ENCODE data around the gene LPAR2. TPM values are rescaled to one million over a fixed set of nuclear protein-coding genes. Genes with fewer than 3 reads are reported as not detected.
"Not testable (repeated sequence)": the region's sequence is repeated elsewhere in the genome, so short reads cannot be mapped to it uniquely, and the experiment has no call there.

LPAR2 gene
- total RNA-seq = 10 to 100 TPM; 23.7 to 28.4 TPM

DNA sequence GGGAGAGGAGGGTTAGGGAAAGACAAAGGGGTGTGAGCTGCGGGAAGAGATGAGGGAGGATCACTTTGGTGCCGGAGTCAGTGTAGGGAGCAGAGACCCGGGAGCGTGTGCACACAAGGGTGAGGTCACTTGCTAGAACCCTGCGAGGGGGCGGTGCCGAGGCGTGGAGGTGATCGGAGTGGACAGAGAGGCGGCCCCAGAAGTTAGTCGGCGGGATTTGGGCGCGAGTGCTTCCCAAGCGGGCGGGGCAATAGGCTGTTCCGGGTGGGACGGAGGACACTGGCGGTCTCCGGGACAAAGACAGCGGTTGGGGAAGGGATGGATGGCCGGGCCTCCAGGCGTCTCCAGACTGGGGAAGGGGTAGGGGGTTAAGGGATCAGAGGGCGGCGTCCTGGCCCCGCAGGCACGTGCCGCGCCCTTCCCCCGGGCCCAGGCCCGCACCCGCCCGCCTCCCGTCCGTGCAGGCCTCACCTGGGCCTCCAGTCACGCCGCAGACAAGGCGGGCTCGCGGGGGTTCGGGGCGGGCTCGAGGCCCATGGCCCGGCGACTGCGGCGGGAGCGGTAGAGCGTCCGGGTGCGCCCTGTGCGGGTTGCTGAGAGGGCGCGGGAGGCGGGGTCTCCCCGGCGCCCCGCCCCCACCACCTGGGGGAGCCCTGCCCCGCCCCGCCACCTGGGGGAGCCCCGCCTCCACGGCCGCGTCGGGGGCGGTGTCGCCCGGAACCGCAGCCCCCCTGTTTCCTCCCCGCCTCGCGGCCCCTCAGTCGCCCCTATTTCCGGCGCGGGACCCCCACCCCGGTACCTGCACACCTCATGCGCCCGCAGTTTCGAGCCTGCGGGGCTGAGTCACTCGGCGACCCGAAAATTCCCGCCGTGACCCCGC lies at the start of gene LPAR2:
TSS of gene LPAR2 (minus strand) at position 600 of the 880 bp plus-strand sequence. CDS start 945 bp downstream, outside the sequence.
- peaks cover 23% of the 10 kb centered on the region for H3K4me1 Mint-ChIP-seq
- H3K36me3 Mint-ChIP-seq = peaks cover 28% of the 10 kb centered on the region
- no peaks in the 10 kb centered on the region for H3K9me3 Mint-ChIP-seq
- H3K27ac Mint-ChIP-seq = peak within 1 kb of the TSS; percentile 97
- peak; percentile 80 for DNase-seq
- H3K4me3 Mint-ChIP-seq = peak within 1 kb of the TSS; percentile 91
- no peaks in the 10 kb centered on the region for H3K27me3 Mint-ChIP-seq

DNA sequence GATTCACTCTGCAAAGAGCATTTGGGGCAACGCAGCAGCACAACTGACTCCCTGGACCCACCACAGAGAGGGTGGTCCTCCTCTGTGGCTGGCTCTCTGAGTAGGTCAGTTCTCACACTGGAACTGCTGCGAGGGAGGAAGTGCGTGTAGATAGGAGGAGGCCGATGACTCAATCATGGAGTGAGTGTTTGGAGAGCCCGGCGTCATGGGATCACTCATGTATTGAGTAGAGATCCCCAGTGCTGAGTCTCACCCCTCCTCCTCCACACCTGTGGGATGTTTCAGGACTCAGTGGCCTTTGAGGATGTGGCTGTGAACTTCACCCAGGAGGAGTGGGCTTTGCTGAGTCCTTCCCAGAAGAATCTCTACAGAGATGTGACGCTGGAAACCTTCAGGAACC lies 49.6 kb upstream of the LPAR2 start:
- no peaks in the 10 kb centered on the region for H3K27me3 Mint-ChIP-seq
- H3K4me3 Mint-ChIP-seq = no peak overlapping the region
- H3K9me3 Mint-ChIP-seq = peaks cover 52% of the 10 kb centered on the region
- H3K36me3 Mint-ChIP-seq = peaks cover 97% of the 10 kb centered on the region
- no peak for DNase-seq
- H3K4me1 Mint-ChIP-seq = peaks cover 10% of the 10 kb centered on the region
- H3K27ac Mint-ChIP-seq = peak overlapping the region; percentile 39

DNA sequence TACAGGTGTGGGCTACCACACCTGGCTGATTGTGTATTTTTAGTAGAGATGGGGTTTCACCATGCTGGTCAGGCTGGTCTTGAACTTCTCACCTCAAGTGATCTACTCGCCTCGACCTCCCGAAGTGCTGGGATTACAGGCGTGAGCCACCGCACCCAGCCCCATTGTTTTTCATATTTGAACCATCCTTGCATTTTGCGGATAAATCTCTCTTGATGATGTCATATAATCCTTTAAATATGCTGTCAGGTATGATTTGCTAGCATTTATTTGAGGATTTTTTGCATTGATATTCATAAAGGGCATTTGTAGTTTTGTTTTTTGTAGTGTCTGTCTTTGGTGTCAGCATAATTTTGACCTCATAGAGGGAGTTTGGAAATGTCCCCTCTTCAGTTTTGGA lies 46.3 kb upstream of the LPAR2 start:
- Mint-ChIP-seq H3K27me3 (no peaks in the 10 kb centered on the region), H3K36me3 (peaks cover 96% of the 10 kb centered on the region), H3K9me3 (peaks cover 47% of the 10 kb centered on the region), H3K4me1 (peaks cover 19% of the 10 kb centered on the region), H3K27ac (peak overlapping the region; percentile 62), H3K4me3 (no peak overlapping the region)
- DNase-seq = no peak

DNA sequence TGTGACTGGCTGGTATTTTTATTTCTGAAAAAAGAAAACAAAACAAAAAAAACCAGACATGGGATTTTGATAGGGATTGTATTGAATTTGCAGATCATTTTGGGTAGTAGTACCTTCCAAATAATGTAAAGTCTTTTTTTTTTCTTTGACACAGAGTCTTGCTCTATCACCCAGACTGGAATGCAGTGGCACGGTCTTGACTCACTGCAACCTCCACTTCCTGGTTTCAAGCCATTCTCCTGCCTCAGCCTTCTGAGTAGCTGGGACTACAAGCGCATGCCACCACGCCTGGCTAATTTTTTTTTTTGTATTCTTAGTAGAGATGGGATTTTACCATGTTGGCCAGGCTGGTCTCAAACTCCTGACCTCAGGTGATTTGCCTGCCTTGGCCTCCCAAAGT lies 44.8 kb upstream of the LPAR2 start:
- H3K27me3 Mint-ChIP-seq = no peaks in the 10 kb centered on the region
- DNase-seq = no peak
- peaks cover 84% of the 10 kb centered on the region for H3K36me3 Mint-ChIP-seq
- peaks cover 39% of the 10 kb centered on the region for H3K9me3 Mint-ChIP-seq
- H3K27ac Mint-ChIP-seq = peak overlapping the region; percentile 54
- H3K4me1 Mint-ChIP-seq = peaks cover 25% of the 10 kb centered on the region
- peak overlapping the region; percentile 2 for H3K4me3 Mint-ChIP-seq

DNA sequence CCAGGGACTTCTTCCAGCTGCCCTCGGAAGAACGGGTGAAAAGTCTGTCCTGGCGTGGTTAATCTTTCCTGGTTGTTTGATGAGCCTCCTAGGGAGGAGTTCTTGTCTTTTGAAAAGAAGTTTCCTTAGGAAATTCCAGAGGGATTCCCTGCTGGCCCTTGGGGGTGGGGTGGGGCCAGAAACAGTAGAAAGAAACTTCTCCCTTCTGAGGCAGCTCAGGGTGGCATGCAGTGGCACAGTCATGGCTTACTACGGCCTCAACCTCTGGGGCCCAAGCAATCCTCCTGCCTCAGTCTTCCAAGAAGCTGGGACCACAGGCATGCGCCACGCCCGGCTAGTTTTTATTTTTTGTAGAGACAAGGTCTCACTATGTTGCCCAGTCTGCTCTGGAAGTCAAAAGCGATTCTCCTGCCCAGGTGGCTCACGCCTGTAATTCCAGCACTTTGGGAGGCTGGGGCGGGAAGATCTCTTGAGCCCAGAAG lies 42.1 kb upstream of the LPAR2 start:
- Mint-ChIP-seq H3K27me3 (no peaks in the 10 kb centered on the region), H3K36me3 (peaks cover 68% of the 10 kb centered on the region), H3K4me1 (peaks cover 29% of the 10 kb centered on the region), H3K27ac (peak overlapping the region; percentile 94), H3K9me3 (peaks cover 20% of the 10 kb centered on the region), H3K4me3 (peak overlapping the region; percentile 77)
- no peak for DNase-seq

DNA sequence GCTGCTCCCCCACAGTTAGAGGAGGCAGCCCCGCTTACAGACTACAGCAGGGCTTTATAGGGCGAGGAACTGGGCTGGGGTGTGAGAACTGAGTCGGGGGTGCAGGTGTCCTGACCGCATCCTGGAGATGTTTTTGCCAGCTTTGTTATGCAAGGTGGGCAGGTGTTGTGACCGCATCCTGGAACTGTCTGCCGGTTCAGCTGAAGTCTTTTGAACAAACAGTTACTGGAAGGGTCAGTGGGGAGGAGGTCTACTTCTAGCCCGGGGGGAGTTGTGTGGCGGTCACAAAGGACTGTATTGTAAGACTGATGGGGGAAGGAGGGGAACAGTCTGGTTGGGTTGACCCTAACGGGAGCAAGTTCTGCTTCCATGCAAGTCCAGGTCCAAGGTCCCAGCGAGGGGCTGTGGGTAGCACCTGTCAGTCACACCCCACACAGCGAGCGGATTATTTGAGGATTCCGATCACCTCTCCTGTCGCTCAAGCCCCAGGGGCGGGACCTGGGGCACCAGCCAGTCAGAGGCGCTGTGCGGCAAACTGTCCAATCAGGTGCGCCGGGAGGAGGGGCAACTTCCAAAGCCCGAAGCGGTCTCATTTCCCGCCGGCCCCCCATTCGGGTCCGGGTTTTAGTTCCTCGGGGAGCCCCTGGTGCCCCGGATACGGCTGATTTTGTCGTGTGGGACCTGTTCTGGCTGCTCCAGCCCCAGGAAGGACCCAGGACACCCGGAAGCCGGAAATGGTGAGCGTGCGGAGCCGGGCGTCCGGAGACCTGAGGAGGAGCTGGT lies 40.4 kb upstream of the LPAR2 start, which contains the start of gene ZNF101:
TSS of gene ZNF101 (plus strand) at position 610 of the 783 bp plus-strand sequence. CDS start at position 735, 125 bp downstream.
- H3K36me3 Mint-ChIP-seq = peaks cover 53% of the 10 kb centered on the region
- no peaks in the 10 kb centered on the region for H3K27me3 Mint-ChIP-seq
- peaks cover 27% of the 10 kb centered on the region for H3K4me1 Mint-ChIP-seq

DNA sequence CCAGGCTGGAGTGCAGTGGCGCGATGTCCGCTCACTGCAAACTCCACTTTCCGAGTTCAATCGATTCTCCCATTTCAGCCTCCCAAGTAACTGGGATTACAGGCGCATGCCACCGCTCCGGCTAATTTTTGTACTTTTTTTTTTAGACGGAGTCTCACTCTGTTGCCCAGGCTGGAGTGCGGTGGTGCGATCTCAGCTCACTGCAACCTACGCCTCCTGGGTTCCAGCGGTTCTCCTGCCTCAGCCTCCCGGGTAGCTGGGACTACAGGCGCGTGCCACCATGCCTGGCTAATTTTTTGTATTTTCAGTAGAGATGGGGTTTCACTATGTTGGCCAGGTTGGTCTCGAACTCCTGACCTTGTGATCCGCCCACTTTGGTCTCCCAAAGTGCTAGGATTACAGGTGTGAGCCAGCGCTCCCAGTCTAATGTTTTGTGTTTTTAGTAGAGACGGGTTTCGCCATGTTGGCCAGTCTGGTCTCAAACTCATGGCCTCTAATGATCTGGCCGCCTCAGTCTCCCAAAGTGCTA lies 37.5 kb upstream of the LPAR2 start:
- H3K27ac Mint-ChIP-seq = not testable (repeated sequence)

More for the DNA sequence above, 40.4 kb upstream of the LPAR2 start, which contains the start of gene ZNF101:
- Mint-ChIP-seq H3K4me3 (peak within 1 kb of the TSS; percentile 77), H3K27ac (peak within 1 kb of the TSS; percentile 94), H3K9me3 (peaks cover 13% of the 10 kb centered on the region)
- peak; percentile 98 for DNase-seq

DNA sequence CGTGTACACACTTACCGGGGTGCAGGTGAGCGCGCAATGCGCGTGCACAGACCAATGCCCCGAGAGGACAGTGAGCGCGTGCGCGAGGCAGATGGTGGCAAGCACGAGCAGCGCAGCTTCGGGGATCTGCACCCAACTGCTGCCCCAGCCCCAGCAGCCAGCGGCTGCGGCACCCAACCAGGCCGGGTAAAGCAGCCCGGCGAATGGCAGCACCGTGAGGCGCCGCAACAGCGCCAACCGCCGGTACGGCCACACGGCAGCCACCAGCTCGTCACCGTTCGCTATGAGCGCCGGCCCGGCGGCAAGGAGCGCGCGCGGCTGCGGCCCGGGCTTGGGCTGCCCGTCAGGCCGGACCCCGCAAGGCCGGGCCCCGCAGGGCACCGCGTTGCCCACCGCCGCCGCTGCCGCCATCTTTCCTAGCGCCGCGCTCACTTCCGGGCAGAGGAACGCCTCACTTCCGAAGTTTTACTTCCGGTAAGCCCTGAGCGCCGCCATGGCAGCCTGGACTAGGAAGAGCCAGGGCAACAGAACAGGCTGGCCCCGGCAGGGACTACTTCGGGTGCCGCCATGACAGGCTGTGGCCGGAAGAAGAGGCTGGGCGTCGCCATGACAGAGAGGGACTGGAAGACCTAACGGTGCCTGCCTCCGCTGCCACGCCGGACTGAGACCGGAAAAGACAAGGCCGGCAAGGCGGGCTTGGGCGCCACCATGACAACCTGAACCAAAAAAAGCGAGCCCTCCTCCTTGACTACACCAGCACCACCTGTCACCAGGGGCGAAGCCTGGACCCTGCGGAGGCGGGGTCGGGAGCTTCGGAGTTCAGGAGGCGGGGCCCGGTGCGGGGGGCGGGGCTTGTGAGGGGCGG lies 35.5 kb upstream of the LPAR2 start, which contains the start of gene ATP13A1:
TSS of gene ATP13A1 (minus strand) at position 421 of the 865 bp plus-strand sequence. CDS start at position 411, 10 bp downstream.
- Mint-ChIP-seq H3K4me3 (peak within 1 kb of the TSS; percentile 91), H3K27me3 (no peaks in the 10 kb centered on the region), H3K4me1 (peaks cover 38% of the 10 kb centered on the region), H3K9me3 (peaks cover 2% of the 10 kb centered on the region), H3K27ac (peak within 1 kb of the TSS; percentile 96), H3K36me3 (peaks cover 39% of the 10 kb centered on the region)
- peak; percentile 93 for DNase-seq

More for the DNA sequence above, 37.5 kb upstream of the LPAR2 start:
- H3K9me3 Mint-ChIP-seq, DNase-seq, H3K4me3 Mint-ChIP-seq, H3K27me3 Mint-ChIP-seq: not testable (repeated sequence)
- peaks cover 39% of the 10 kb centered on the region for H3K4me1 Mint-ChIP-seq
- peaks cover 46% of the 10 kb centered on the region for H3K36me3 Mint-ChIP-seq

DNA sequence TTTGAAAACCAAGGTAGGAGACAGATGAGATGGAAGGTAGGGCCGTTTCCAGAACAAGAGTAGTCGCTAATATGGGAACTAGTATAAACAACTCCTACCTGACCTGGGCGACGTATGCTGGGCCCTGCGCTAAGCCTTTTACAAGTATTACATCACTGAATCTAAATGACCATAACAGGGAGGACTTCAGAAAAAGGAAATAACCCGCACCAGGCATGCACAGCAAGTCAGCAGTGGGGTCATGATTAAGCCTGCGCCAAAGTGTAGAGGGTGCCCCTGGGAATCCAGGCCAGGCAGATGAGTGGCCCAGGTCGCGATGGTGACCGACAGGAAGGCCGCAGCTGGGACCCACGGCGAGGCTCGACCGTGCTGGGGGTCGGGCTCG lies 34.8 kb upstream of the LPAR2 start:
- H3K27me3 Mint-ChIP-seq = no peaks in the 10 kb centered on the region
- peaks cover 2% of the 10 kb centered on the region for H3K9me3 Mint-ChIP-seq
- peak overlapping the region; percentile 91 for H3K4me3 Mint-ChIP-seq
- peaks cover 33% of the 10 kb centered on the region for H3K4me1 Mint-ChIP-seq
- peaks cover 41% of the 10 kb centered on the region for H3K36me3 Mint-ChIP-seq
- H3K27ac Mint-ChIP-seq = peak overlapping the region; percentile 96
- no peak for DNase-seq

DNA sequence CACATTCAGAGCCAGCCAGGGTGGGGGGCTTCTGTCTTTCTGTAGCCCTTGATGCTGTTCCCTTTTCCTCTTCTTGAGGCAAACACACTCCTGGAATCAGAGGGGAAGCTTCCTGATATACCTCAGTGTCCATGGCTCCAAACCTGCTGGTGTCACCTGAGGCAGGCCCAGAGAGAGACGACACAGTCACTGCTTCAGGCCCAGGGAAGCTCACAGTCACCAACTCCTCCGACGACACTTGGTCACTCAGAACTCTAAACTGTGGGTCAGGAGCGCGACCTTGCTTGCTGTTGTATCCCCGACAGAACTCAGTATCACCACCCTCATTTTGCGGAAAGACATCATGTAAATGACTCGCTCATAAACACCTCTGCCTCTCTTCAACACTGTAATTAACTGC lies 34.3 kb upstream of the LPAR2 start:
- H3K9me3 Mint-ChIP-seq = peaks cover under 1% of the 10 kb centered on the region

DNA sequence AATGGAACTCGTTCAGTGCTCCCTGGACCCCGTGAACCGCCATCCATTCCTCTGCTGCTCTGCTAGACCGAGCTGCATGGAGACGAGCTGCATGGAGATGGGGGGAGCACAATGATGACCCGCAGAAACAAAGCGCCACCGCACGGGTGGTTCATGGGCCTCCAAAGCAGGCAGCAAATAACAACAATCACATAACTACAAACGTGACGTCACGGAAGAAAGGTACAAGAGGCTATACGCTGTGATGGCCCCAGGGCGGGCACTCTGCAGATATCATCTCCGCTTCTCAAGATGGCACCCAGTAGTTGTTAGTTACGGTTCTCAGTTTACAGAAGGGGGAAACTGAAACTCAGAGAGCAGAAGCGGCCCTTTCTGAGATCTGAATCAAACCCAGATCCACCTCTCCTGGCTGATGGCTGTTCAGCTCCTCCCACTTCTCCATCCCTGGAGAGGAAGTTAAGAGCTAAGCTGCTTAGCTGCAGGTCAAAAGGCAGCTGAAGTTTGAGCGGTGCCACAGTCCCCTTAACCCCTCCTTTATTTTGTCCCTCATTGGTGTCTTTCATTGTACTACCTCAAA lies 33.7 kb upstream of the LPAR2 start:
- H3K4me1 Mint-ChIP-seq = peaks cover 24% of the 10 kb centered on the region
- peak overlapping the region; percentile 96 for H3K27ac Mint-ChIP-seq
- peak overlapping the region; percentile 91 for H3K4me3 Mint-ChIP-seq
- H3K9me3 Mint-ChIP-seq = no peaks in the 10 kb centered on the region
- DNase-seq = peak; percentile 49
- peaks cover 35% of the 10 kb centered on the region for H3K36me3 Mint-ChIP-seq
- H3K27me3 Mint-ChIP-seq = no peaks in the 10 kb centered on the region

More for the DNA sequence above, 34.3 kb upstream of the LPAR2 start:
- peak overlapping the region; percentile 96 for H3K27ac Mint-ChIP-seq
- peaks cover 28% of the 10 kb centered on the region for H3K4me1 Mint-ChIP-seq
- H3K27me3 Mint-ChIP-seq = no peaks in the 10 kb centered on the region
- peaks cover 38% of the 10 kb centered on the region for H3K36me3 Mint-ChIP-seq
- H3K4me3 Mint-ChIP-seq = peak overlapping the region; percentile 91
- no peak for DNase-seq

DNA sequence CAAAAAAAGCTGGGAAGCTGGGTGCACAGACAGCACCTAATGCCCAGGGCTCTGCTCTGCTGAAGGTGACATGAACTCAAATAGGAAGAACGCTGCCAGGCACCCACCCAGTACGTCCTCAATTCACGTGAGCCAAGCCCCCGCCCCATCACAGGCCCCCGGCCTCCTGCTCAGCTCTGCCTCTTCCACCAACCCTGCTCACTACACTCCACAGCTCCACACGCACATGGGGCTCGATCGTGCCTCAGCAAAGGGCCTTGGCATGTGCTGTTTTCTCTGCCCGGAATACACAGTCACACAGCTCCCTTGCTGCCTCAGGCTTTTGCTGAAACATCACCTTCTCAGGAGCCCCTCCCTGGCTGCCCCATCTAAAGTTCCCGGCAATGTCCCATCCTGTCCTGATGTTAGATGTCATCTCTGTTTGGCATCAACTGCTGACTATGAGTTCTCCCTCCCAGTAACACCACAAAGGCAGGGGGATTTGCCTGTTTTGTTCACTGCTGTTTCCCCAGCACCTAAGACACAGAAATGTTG lies 33.2 kb upstream of the LPAR2 start:
- no peaks in the 10 kb centered on the region for H3K9me3 Mint-ChIP-seq
- peaks cover 35% of the 10 kb centered on the region for H3K36me3 Mint-ChIP-seq
- peak overlapping the region; percentile 91 for H3K4me3 Mint-ChIP-seq
- H3K27me3 Mint-ChIP-seq = no peaks in the 10 kb centered on the region
- DNase-seq = no peak
- H3K27ac Mint-ChIP-seq = peak overlapping the region; percentile 96
- peaks cover 23% of the 10 kb centered on the region for H3K4me1 Mint-ChIP-seq

DNA sequence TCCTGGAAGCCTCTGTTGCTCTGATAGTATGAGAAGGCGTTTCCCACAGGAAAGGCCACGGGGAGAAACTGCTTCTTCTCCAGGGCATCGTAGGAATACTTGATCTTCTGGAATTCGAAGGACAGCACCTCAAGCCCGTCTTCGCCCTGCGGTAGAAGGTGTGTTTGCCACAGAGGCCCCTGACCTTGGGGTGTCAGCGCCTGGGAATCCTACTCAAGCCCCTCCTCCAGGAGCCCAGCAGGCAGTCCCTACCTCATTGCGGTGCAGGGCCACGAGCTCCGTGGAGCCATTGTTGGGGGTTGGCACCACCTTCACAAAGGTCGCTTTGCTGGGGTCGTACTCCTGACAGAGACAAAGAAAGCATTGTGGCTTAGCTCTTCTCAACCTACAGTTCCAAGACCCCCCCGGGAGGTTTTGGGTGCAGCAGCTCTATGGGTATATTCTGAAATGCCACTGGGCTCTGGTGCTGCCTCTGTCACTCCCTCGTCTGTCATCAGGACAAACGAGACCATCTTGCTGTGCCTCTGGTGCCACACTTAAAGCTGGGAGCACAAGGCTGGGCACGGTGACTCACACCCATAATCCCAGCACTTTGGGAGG lies 31.7 kb upstream of the LPAR2 start:
- H3K27ac Mint-ChIP-seq = peak overlapping the region; percentile 38
- peaks cover 38% of the 10 kb centered on the region for H3K36me3 Mint-ChIP-seq

More for the DNA sequence above, 31.7 kb upstream of the LPAR2 start:
- Mint-ChIP-seq H3K27me3 (no peaks in the 10 kb centered on the region), H3K4me1 (peaks cover 23% of the 10 kb centered on the region), H3K4me3 (no peak overlapping the region), H3K9me3 (no peaks in the 10 kb centered on the region)
- DNase-seq = no peak
